Peyer's patch (tissue), 4 donors: ENCODE data around the gene ELF5. TPM values are rescaled to one million over a fixed set of nuclear protein-coding genes. Genes with fewer than 3 reads are reported as not detected.
A peak's percentile ranks its signal among the peaks of the same experiment; 100 is the strongest.

ENCODE experiments used
- DNase-seq, 3 donors: peaks; one replicate each; pipeline ENCODE4 v3.0.0-alpha.2; 2017 to 2019
- H3K27ac ChIP-seq, 4 donors: fragments of 200-600 bp; sonication (generic); one replicate each; pipeline ENCODE4 v1.5.1; 2016 to 2019
- H3K27me3 ChIP-seq, 2 donors: fragments of 200-600 bp; sonication (generic); one replicate each; pipeline ENCODE4 v1.5.1; 2019
- H3K36me3 ChIP-seq, 3 donors: fragments of 200-600 bp; sonication (generic); one replicate each; pipeline ENCODE4 v1.5.1; 2016 to 2019
- H3K4me1 ChIP-seq, 4 donors: fragments of 200-600 bp; sonication (generic); one replicate each; pipeline ENCODE4 v1.5.1; 2016 to 2019
- H3K4me3 ChIP-seq, 4 donors: fragments of 200-600 bp; sonication (generic); 1 replicate in 3 of 4; 2 replicates in 1 of 4; pipeline ENCODE4 v1.5.1; 2016 to 2019; ENCODE audit warnings: mild to moderate bottlenecking in 1 of 4
- H3K9me3 ChIP-seq, 4 donors: fragments of 200-600 bp; sonication (generic); one replicate each; pipeline ENCODE4 v1.5.1; 2016 to 2019; ENCODE audit warnings: mild to moderate bottlenecking in 1 of 4
- CTCF ChIP-seq, 6 experiments: fragments of 450-650 bp in 4 of 6; fragments of 200-600 bp in 2 of 6; sonication (generic) in 1 of 6; IDR thresholded peaks; one replicate each; pipeline ENCODE4 v1.5.1; 2017 to 2019; ENCODE audit warnings: antibody characterized with exemption in 6 of 6, mild to moderate bottlenecking in 3 of 6, moderate library complexity in 1 of 6
- POLR2A ChIP-seq, 2 donors: fragments of 450-650 bp; IDR thresholded peaks; one replicate each; pipeline ENCODE4 v1.5.1; 2017; ENCODE audit warnings: antibody characterized with exemption in 2 of 2, mild to moderate bottlenecking in 2 of 2, moderate library complexity in 2 of 2
- total RNA-seq, 4 donors: library from RNA; depleted of rRNA; stranded (reverse); fragments of >200 nt; gene quantifications; one replicate each; pipeline ENCODE4 v1.1.0, GENCODE V29; 2016

The ELF5 gene
- total RNA-seq, 4 donors from 2014 or later, result not detected

GRCh38 chr11:34444428-34444827 is 69.2 kb downstream of the ELF5 start:
- no peak for DNase-seq

GRCh38 chr11:34443136-34443535 is 70.5 kb downstream of the ELF5 start:
- DNase-seq, result no peak
- peaks cover 0 to 16% (median 7%) of the 10 kb centered on the region in 4 donors for H3K4me1 ChIP-seq
- no peaks in the 10 kb centered on the region for H3K36me3 ChIP-seq
- H3K27ac ChIP-seq, result no peak overlapping the region
- no peaks in the 10 kb centered on the region for H3K9me3 ChIP-seq
- no peaks in the 10 kb centered on the region for H3K27me3 ChIP-seq
- TF ChIP-seq CTCF (IDR thresholded peaks at IDR 0.05) (no peak), POLR2A (IDR thresholded peaks at IDR 0.05) (no peak)
- H3K4me3 ChIP-seq, result no peak overlapping the region

More at GRCh38 chr11:34444428-34444827, 69.2 kb downstream of the ELF5 start:
- no peak overlapping the region for H3K4me3 ChIP-seq
- no peak overlapping the region for H3K27ac ChIP-seq
- H3K9me3 ChIP-seq, result no peaks in the 10 kb centered on the region
- H3K4me1 ChIP-seq, result peaks cover 0 to 16% (median 9%) of the 10 kb centered on the region in 4 donors
- TF ChIP-seq CTCF (IDR thresholded peaks at IDR 0.05), result no peak
- no peak for TF ChIP-seq POLR2A (IDR thresholded peaks at IDR 0.05)
- H3K36me3 ChIP-seq, result peaks cover 0 to 6% (median 0%) of the 10 kb centered on the region in 3 donors
- no peaks in the 10 kb centered on the region for H3K27me3 ChIP-seq

- H3K27me3 ChIP-seq, result no peaks in the 10 kb centered on the region
- TF ChIP-seq POLR2A (IDR thresholded peaks at IDR 0.05), result no peak
- no peak for TF ChIP-seq CTCF (IDR thresholded peaks at IDR 0.05)
- peaks cover 0 to 16% (median 7%) of the 10 kb centered on the region in 4 donors for H3K4me1 ChIP-seq
- H3K36me3 ChIP-seq, result no peaks in the 10 kb centered on the region
- H3K9me3 ChIP-seq, result no peaks in the 10 kb centered on the region
- no peak overlapping the region for H3K4me3 ChIP-seq
- no peak overlapping the region for H3K27ac ChIP-seq
- no peak for DNase-seq
Observed at GRCh38 chr11:34441814-34442213, 71.8 kb downstream of the ELF5 start.

- Histone ChIP-seq H3K27ac (peak overlapping the region; percentile 87 to 97 (median 91)), H3K9me3 (no peaks in the 10 kb centered on the region), H3K36me3 (no peaks in the 10 kb centered on the region), H3K27me3 (no peaks in the 10 kb centered on the region), H3K4me3 (peak overlapping the region; percentile 53 to 92 (median 88)), H3K4me1 (peaks cover 0 to 16% (median 7%) of the 10 kb centered on the region in 4 donors)
- peak in 2 of 3 donors; percentile 52 to 63 for DNase-seq
- TF ChIP-seq POLR2A (IDR thresholded peaks at IDR 0.05) (peak in 1 of 2 donors; percentile 29), CTCF (IDR thresholded peaks at IDR 0.05) (no peak)
Observed at GRCh38 chr11:34439610-34440198, 73.9 kb downstream of the ELF5 start.

- Histone ChIP-seq H3K27ac (peak within 1 kb of the TSS; percentile 87 to 97 (median 91)), H3K36me3 (no peaks in the 10 kb centered on the region), H3K4me3 (peak within 1 kb of the TSS; percentile 53 to 92 (median 88)), H3K4me1 (peaks cover 0 to 13% (median 5%) of the 10 kb centered on the region in 4 donors), H3K9me3 (no peaks in the 10 kb centered on the region), H3K27me3 (no peaks in the 10 kb centered on the region)
- DNase-seq, result peak; percentile 98 to 99 (median 99)
- TF ChIP-seq POLR2A (IDR thresholded peaks at IDR 0.05), result peak; percentile 73 to 82
- no peak for TF ChIP-seq CTCF (IDR thresholded peaks at IDR 0.05)
Observed at GRCh38 chr11:34438529-34439507, 74.8 kb downstream of the ELF5 start, which contains the start of gene CAT. Gene CAT, plus strand, starts transcription at chr11:34438934. Its CDS starts 80 bp downstream, at chr11:34439014.
